GM08714 (cell line): ENCODE measurements around the gene MANSC1.
"Not testable (repeated sequence)": the region's sequence is repeated elsewhere in the genome, so short reads cannot be mapped to it uniquely, and the experiment has no call there.

Experiments
- H3K4me3 ChIP-seq: fragments of 200-500 bp; sonication (Bioruptor generic); 2 replicates; pipeline ENCODE4 v1.5.1; 2014; ENCODE audit warnings: mild to moderate bottlenecking, low read length, inconsistent platforms
- ZNF274 ChIP-seq: IDR thresholded peaks from 2 replicates; pipeline ENCODE4 v1.6.1; 2012; ENCODE audit warnings: mild to moderate bottlenecking, low read depth, low read length

MANSC1 gene

GRCh38 chr12:12353276-12353675, 3.2 kb upstream of the MANSC1 start:
- no peak overlapping the region for H3K4me3 ChIP-seq
- no peak for TF ChIP-seq ZNF274

GRCh38 chr12:12351468-12352185, 1.6 kb upstream of the MANSC1 start:
- not testable (repeated sequence) for H3K4me3 ChIP-seq

GRCh38 chr12:12350868-12351463, 924 bp upstream of the MANSC1 start:
- no peak overlapping the region for H3K4me3 ChIP-seq
- no peak for TF ChIP-seq ZNF274

GRCh38 chr12:12338527-12339168, 11.4 kb downstream of the MANSC1 start:
- H3K4me3 ChIP-seq, result no peak overlapping the region
- no peak for TF ChIP-seq ZNF274

- no peak for TF ChIP-seq ZNF274
- no peak overlapping the region for H3K4me3 ChIP-seq
These were observed 13.5 kb downstream of the MANSC1 start for GRCh38 chr12:12336511-12336910.

- no peak for TF ChIP-seq ZNF274
These were observed 14.0 kb downstream of the MANSC1 start for GRCh38 chr12:12336049-12336411.

GRCh38 chr12:12334367-12335040, 15.5 kb downstream of the MANSC1 start:
- TF ChIP-seq ZNF274, result no peak
- no peak overlapping the region for H3K4me3 ChIP-seq

More at GRCh38 chr12:12336049-12336411, 14.0 kb downstream of the MANSC1 start:
- H3K4me3 ChIP-seq, result no peak overlapping the region

- no peak overlapping the region for H3K4me3 ChIP-seq
- TF ChIP-seq ZNF274, result no peak
These were observed 16.4 kb downstream of the MANSC1 start for GRCh38 chr12:12333407-12334366.

GRCh38 chr12:12331896-12332295, 18.1 kb downstream of the MANSC1 start:
- TF ChIP-seq ZNF274, result no peak
- no peak overlapping the region for H3K4me3 ChIP-seq

- TF ChIP-seq ZNF274, result no peak
- no peak overlapping the region for H3K4me3 ChIP-seq
These were observed 18.7 kb downstream of the MANSC1 start for GRCh38 chr12:12331244-12331771.

- no peak overlapping the region for H3K4me3 ChIP-seq
- no peak for TF ChIP-seq ZNF274
These were observed 22.2 kb downstream of the MANSC1 start for GRCh38 chr12:12327802-12328201.

- H3K4me3 ChIP-seq, result no peak overlapping the region
- TF ChIP-seq ZNF274, result no peak
These were observed 23.8 kb downstream of the MANSC1 start for GRCh38 chr12:12326262-12326661.

- no peak for TF ChIP-seq ZNF274
- H3K4me3 ChIP-seq, result no peak overlapping the region
These were observed 26.5 kb downstream of the MANSC1 start for GRCh38 chr12:12323591-12323990.

- no peak for TF ChIP-seq ZNF274
- H3K4me3 ChIP-seq, result no peak overlapping the region
These were observed 26.9 kb downstream of the MANSC1 start for GRCh38 chr12:12323118-12323517.
